ENCODE data around the gene NPPB.
A peak's percentile ranks its signal among the peaks of the same experiment; 100 is the strongest.

NPPB gene

DNA sequence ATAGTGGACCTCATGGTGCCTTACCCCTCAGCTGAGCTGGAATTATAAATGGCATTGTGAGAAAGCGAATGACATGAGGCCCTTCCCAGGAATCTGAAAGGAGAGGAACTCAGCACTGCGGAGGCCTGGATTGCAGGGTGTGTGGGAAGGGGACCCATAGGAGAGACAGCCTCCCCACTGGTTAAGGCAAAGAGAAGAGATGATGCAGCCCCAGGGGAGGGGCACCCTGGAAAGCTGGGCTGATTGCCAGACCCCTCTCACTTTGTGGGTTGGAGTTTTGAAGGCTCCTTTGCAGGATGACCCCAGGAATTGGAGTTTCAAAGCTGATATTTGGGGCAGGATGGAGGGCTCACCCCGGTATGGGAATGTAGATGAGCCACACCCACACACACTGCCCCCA is 2.0 kb downstream of the NPPB start:
- H3K4me3 ChIP-seq (ENCODE audit: low read length): no peak overlapping the region
- TF ChIP-seq, protein P1, sequence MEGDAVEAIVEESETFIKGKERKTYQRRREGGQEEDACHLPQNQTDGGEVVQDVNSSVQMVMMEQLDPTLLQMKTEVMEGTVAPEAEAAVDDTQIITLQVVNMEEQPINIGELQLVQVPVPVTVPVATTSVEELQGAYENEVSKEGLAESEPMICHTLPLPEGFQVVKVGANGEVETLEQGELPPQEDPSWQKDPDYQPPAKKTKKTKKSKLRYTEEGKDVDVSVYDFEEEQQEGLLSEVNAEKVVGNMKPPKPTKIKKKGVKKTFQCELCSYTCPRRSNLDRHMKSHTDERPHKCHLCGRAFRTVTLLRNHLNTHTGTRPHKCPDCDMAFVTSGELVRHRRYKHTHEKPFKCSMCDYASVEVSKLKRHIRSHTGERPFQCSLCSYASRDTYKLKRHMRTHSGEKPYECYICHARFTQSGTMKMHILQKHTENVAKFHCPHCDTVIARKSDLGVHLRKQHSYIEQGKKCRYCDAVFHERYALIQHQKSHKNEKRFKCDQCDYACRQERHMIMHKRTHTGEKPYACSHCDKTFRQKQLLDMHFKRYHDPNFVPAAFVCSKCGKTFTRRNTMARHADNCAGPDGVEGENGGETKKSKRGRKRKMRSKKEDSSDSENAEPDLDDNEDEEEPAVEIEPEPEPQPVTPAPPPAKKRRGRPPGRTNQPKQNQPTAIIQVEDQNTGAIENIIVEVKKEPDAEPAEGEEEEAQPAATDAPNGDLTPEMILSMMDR (conservative IDR thresholded peaks at IDR 0.05; ENCODE audit: low read length): no peak
- DNase-seq (ENCODE audit: low read depth): no peak

GRCh38 chr1:11855430-11855829 is 3.3 kb downstream of the NPPB start:
- TF ChIP-seq, protein P1 (conservative IDR thresholded peaks at IDR 0.05; ENCODE audit: low read length): no peak
- H3K4me3 ChIP-seq (ENCODE audit: low read length): no peak overlapping the region
- DNase-seq (ENCODE audit: low read depth): no peak

DNA sequence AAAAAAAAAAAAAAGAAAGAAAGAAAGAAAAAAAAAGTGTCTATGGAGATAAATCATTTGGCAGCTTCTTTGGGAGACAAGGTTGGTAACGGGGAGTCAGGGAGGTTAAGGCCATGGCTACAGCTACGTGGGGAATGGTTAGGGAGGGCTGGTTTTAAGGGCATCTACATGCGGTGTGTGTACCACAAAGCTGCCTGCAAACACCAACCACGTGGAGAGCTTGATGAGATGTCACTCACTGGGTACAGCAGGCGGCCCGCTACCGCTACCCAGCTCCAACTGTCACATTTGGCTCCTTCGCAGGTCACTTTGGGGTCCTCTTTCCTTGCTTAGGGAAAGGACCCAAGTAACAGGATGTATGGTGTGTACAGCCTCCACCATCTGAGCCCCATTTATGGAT is 4.2 kb downstream of the NPPB start:
- DNase-seq (ENCODE audit: low read depth): no peak
- no peak overlapping the region for H3K4me3 ChIP-seq (ENCODE audit: low read length)
- TF ChIP-seq, protein P1 (conservative IDR thresholded peaks at IDR 0.05; ENCODE audit: low read length): no peak

GRCh38 chr1:11851180-11851579 is 7.6 kb downstream of the NPPB start:
- DNase-seq (ENCODE audit: low read depth): peak; percentile 8
- H3K4me3 ChIP-seq (ENCODE audit: low read length): no peak overlapping the region
- TF ChIP-seq, protein P1 (conservative IDR thresholded peaks at IDR 0.05; ENCODE audit: low read length): no peak

GRCh38 chr1:11850156-11850555 is 8.6 kb downstream of the NPPB start:
- no peak overlapping the region for H3K4me3 ChIP-seq (ENCODE audit: low read length)
- TF ChIP-seq, protein P1 (conservative IDR thresholded peaks at IDR 0.05; ENCODE audit: low read length): no peak
- DNase-seq (ENCODE audit: low read depth): no peak

- DNase-seq (ENCODE audit: low read depth): no peak
- H3K4me3 ChIP-seq (ENCODE audit: low read length): no peak overlapping the region
- TF ChIP-seq, protein P1 (conservative IDR thresholded peaks at IDR 0.05; ENCODE audit: low read length): no peak
Measured at GRCh38 chr1:11848373-11848700, 10.4 kb downstream of the NPPB start.

DNA sequence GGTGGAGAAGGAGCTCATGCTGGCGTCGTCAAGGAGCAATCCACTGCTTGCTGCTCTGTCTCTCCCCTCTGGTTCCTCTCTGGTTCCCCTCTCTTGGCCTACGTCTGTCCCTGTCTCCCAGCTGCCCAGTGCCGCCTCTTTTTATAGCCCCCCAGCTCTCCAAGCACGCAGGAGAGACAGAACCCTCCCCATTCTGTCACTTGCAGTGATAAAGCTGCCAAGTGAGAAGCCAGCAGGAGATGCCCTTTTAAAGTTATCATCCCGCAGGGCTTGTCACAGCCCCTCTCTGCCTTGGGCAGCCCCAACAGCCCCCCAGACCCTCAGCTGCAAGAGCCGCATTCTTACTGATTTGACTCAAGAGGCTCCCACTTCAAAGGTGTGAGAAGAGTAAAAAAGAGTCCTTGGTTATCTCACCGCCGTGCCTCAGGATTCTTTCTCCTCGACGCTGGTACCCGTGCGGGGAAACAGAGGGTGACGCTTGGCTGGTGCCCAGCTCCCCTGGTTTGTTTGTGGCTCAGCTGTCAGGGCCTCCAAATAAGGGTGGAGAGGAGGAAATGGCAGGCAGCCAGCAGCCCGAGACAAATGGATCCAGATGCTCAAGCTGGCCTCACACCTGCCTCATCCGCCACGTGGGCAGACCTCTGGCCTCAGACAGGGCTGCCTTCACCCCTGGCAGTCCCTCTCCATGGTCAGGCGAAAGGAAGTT is 10.9 kb downstream of the NPPB start, which contains the start of gene NPPA:
NPPA (minus strand) TSS at position 117 of the 706 bp plus-strand sequence; CDS start at position 18, 99 bp downstream.
- TF ChIP-seq, protein P1 (conservative IDR thresholded peaks at IDR 0.05; ENCODE audit: low read length): no peak
- DNase-seq (ENCODE audit: low read depth): peak; percentile 44
- no peak within 1 kb of the TSS for H3K4me3 ChIP-seq (ENCODE audit: low read length)
